Calu3 (cell line): Measurements from ENCODE around the gene GPR142. TPM values are rescaled to one million over a fixed set of nuclear protein-coding genes. Genes with fewer than 3 reads are reported as not detected.
A peak's percentile ranks its signal among the peaks of the same experiment; 100 is the strongest.

ENCODE experiments used
- BruUV-seq: library from RNA; stranded (reverse); fragments of 400-500 nt; replicated peaks from 2 replicates; lab custom pipeline; 2021; lab: Mats Ljungman, UMichigan
- CTCF ChIA-PET: fragments of 300-600 bp; sonication (Branson Sonifier 250); formaldehyde crosslinking; loops from one replicate; lab custom pipeline; 2022; ENCODE audit warnings: antibody characterized with exemption; lab: Charles Lee
- DNase-seq: peaks from one replicate; pipeline ENCODE4 v3.0.0; 2022
- H3K27ac Mint-ChIP-seq: one replicate; pipeline ENCODE4 v1.8.0; 2022; ENCODE audit warnings: mixed read lengths; ENCODE audit not compliant: unreplicated experiment
- H3K27me3 Mint-ChIP-seq: one replicate; pipeline ENCODE4 v1.8.0; 2022; ENCODE audit warnings: mixed read lengths; ENCODE audit not compliant: unreplicated experiment
- H3K36me3 Mint-ChIP-seq: one replicate; pipeline ENCODE4 v1.8.0; 2022; ENCODE audit warnings: mild to moderate bottlenecking, moderate library complexity, mixed read lengths; ENCODE audit not compliant: insufficient read depth, unreplicated experiment
- H3K4me1 Mint-ChIP-seq: one replicate; pipeline ENCODE4 v1.8.0; 2022; ENCODE audit warnings: mild to moderate bottlenecking, low read depth, mixed read lengths; ENCODE audit not compliant: unreplicated experiment
- H3K4me3 Mint-ChIP-seq: one replicate; pipeline ENCODE4 v1.8.0; 2022; ENCODE audit warnings: mild to moderate bottlenecking, low read depth, moderate library complexity, mixed read lengths; ENCODE audit not compliant: unreplicated experiment
- H3K9me3 Mint-ChIP-seq: one replicate; pipeline ENCODE4 v1.8.0; 2022; ENCODE audit warnings: low read depth, mixed read lengths; ENCODE audit not compliant: unreplicated experiment
- intact Hi-C: fragments of 100-400 bp; cut with micrococcal nuclease; formaldehyde crosslinking; loops from one replicate; pipeline ENCODE4 v1.10.0; 2022; ENCODE audit not compliant: unreplicated experiment
- total RNA-seq: library from RNA; stranded (reverse); gene quantifications from 2 replicates; pipeline ENCODE4 v1.2.3, GENCODE V29; 2022
- TF ChIP-seq, protein P1 (sequence below): fragments of 200-600 bp; IDR thresholded peaks from one replicate; pipeline ENCODE4 v1.8.0; 2022; ENCODE audit warnings: antibody characterized with exemption; ENCODE audit not compliant: unreplicated experiment

GPR142 gene
- total RNA-seq, 1 experiment from 2014 or later = not detected

DNA sequence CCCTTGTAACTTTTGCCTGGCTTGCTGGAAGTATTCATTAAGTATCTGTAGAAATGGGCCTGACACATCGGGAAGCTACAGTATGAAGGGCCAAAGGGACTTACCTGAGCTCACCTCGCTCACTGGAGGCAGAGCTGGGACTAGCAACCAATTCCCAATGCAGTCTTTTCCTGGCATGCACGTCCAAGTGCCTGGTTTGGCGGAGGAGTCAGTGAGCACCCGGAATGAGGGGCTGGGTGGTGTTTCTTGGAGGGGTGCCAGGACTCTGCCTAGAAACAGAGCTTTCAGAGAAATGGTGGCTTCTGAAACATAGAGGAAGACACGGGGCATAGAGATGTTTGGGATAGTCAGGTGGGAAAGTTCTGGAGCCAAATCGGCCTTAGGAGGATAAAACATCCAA, 46.2 kb downstream of the GPR142 start:
- H3K4me1 Mint-ChIP-seq = peaks cover 10% of the 10 kb centered on the region
- TF ChIP-seq, protein P1, sequence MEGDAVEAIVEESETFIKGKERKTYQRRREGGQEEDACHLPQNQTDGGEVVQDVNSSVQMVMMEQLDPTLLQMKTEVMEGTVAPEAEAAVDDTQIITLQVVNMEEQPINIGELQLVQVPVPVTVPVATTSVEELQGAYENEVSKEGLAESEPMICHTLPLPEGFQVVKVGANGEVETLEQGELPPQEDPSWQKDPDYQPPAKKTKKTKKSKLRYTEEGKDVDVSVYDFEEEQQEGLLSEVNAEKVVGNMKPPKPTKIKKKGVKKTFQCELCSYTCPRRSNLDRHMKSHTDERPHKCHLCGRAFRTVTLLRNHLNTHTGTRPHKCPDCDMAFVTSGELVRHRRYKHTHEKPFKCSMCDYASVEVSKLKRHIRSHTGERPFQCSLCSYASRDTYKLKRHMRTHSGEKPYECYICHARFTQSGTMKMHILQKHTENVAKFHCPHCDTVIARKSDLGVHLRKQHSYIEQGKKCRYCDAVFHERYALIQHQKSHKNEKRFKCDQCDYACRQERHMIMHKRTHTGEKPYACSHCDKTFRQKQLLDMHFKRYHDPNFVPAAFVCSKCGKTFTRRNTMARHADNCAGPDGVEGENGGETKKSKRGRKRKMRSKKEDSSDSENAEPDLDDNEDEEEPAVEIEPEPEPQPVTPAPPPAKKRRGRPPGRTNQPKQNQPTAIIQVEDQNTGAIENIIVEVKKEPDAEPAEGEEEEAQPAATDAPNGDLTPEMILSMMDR = no peak
- no peaks in the 10 kb centered on the region for H3K9me3 Mint-ChIP-seq
- H3K27me3 Mint-ChIP-seq = no peaks in the 10 kb centered on the region
- intact Hi-C loops = no loop called here
- H3K36me3 Mint-ChIP-seq = peaks cover 6% of the 10 kb centered on the region
- H3K27ac Mint-ChIP-seq = no peak overlapping the region
- CTCF ChIA-PET = no interaction called here
- no peak overlapping the region for H3K4me3 Mint-ChIP-seq
- no TSS peak for BruUV-seq
- DNase-seq = no peak

DNA sequence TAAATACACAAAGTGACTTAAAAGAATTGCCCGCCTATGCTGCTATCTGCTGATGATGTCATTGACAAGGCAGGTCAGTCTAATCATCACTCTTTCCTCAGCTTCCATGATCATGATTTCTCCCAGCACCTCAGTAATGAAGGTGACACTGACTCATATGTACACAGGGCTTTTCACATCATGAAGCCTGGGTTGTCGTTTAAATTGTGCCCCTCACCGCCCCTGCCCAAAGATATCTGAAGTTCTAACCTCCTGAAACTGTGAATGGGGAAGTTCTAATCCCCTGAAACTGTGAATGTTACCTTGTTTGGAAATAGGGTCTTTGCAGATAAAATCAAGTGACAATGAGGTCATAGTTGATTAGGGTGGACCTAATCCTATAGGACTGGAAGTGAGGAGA, 47.2 kb downstream of the GPR142 start:
- Mint-ChIP-seq H3K4me1 (peaks cover 13% of the 10 kb centered on the region), H3K4me3 (no peak overlapping the region), H3K27me3 (no peaks in the 10 kb centered on the region), H3K9me3 (no peaks in the 10 kb centered on the region), H3K27ac (no peak overlapping the region), H3K36me3 (peaks cover 6% of the 10 kb centered on the region)
- CTCF ChIA-PET = no interaction called here
- no TSS peak for BruUV-seq
- DNase-seq = no peak
- TF ChIP-seq, protein P1 = no peak
- intact Hi-C loops = no loop called here

DNA sequence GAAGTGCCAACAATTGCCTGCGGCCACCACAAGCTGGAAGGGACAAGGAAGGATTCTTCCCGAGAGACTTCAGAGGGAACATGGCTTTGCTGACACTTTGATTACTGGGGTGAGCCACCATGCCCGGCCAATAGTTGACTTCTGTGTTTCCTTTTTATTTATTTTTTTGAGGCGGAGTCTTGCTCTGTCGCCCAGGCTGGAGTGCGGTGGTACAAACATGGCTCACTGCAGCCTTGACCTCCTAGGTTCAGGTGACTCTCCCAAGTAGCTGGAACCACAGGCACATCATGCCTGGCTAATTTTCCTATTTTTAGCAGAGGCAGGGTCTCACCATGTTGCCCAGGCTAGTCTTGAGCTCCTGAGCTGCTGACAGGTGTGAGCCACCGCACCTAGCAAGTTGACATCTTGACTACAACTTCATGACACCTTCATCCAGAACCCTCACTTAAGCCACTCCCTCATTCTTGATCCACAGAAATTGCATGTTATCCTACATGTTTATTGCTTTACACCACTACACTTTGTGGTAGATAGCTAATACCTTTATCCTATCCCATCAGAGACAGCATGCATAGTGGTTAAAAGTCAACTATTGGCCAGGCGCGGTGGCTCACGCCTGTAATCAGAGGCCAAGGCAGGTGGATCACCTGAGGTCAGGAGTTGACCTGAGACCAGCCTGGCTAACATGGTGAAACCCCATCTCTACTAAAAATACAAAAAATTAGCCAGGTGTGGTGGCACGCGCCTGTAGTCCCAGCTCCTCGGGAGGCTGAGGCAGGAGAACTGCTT, 48.5 kb downstream of the GPR142 start:
- no peak for DNase-seq
- H3K4me3 Mint-ChIP-seq = no peak overlapping the region
- H3K9me3 Mint-ChIP-seq = no peaks in the 10 kb centered on the region
- peaks cover 22% of the 10 kb centered on the region for H3K4me1 Mint-ChIP-seq
- TF ChIP-seq, protein P1 = no peak
- no TSS peak for BruUV-seq
- intact Hi-C loops = no loop called here
- no peak overlapping the region for H3K27ac Mint-ChIP-seq
- peaks cover 6% of the 10 kb centered on the region for H3K36me3 Mint-ChIP-seq
- H3K27me3 Mint-ChIP-seq = no peaks in the 10 kb centered on the region
- CTCF ChIA-PET = interaction anchor here (0.7 kb wide), 1 partner anchor 36 kb away, joined by 3 read pairs; no protein-coding TSS in a partner anchor

DNA sequence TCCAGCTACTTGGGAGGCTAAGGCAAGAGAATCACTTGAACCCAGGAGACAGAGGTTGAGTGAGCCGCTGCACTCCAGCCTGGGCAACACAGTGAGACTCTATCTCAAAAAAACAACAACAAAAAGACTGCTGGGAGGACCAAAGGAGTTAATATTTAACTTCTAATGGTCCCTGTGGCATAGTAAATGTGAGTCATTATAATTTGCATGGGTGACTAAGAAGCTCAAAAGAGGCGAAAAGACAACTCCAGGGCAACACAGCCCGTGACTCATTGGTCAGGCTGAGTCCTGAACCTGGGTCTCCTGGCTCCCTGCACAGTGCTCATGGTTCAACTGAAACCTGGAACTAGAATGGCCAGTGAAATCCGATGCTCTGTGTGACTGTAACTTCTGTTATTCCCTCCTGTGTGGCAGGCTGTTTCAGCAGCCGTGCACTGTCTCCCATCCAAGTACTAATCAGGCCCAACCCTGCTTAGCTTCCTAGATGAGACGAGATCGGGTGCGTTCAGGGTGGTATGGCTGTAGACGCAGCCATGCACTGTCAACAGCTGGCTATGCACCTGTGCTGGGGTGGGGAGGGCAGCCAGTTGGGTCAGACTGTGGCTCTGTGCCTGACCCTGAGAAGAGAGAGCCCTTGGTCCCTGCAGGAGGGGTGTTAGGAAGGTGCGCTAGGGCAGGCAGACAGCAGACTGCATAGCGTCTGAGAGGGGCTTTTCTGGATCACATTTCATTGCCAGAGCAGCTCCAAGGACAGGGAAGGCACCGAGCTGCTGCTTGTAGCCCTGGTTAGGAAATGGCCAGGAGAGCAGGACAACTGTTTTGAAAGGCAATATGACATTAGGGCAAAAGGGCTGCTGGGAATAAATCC, 50.1 kb downstream of the GPR142 start:
- CTCF ChIA-PET = interaction anchor here (0.5 to 1.5 kb wide), 8 partner anchors 9 to 49 kb away, joined by 3 to 9 read pairs (median 4); no protein-coding TSS in a partner anchor
- Mint-ChIP-seq H3K4me3 (no peak overlapping the region), H3K27me3 (no peaks in the 10 kb centered on the region), H3K36me3 (peaks cover 6% of the 10 kb centered on the region), H3K9me3 (no peaks in the 10 kb centered on the region), H3K4me1 (peaks cover 22% of the 10 kb centered on the region), H3K27ac (peak overlapping the region; percentile 58)
- DNase-seq = peak; percentile 62
- no TSS peak for BruUV-seq
- TF ChIP-seq, protein P1 = no peak
- intact Hi-C loops = no loop called here
